Neural crest cell (in vitro differentiated cells): ENCODE data around the gene C14orf180. TPM values are rescaled to one million over a fixed set of nuclear protein-coding genes. Genes with fewer than 3 reads are reported as not detected.
"Not testable (repeated sequence)": the region's sequence is repeated elsewhere in the genome, so short reads cannot be mapped to it uniquely, and the experiment has no call there.

Source experiments
- DNase-seq: peaks from one replicate; pipeline ENCODE4 v3.0.0; 2021; ENCODE audit warnings: low read depth, mixed read lengths, low spot score
- H3K27ac Mint-ChIP-seq: one replicate; pipeline ENCODE4 v1.8.0; 2021; ENCODE audit warnings: mild to moderate bottlenecking, mixed read lengths; ENCODE audit not compliant: unreplicated experiment
- H3K27me3 Mint-ChIP-seq: 2 replicates; pipeline ENCODE4 v1.8.0; 2021; ENCODE audit warnings: low read depth, mild to moderate bottlenecking, mixed read lengths
- H3K36me3 Mint-ChIP-seq: 2 replicates; pipeline ENCODE4 v1.8.0; 2021; ENCODE audit warnings: low read depth, mild to moderate bottlenecking, mixed read lengths
- H3K4me1 Mint-ChIP-seq: 2 replicates; pipeline ENCODE4 v1.8.0; 2021; ENCODE audit warnings: mixed read lengths
- H3K4me3 Mint-ChIP-seq: one replicate; pipeline ENCODE4 v1.8.0; 2021; ENCODE audit warnings: mild to moderate bottlenecking, mixed read lengths
- H3K9me3 Mint-ChIP-seq: 2 replicates; pipeline ENCODE4 v1.8.0; 2021; ENCODE audit warnings: mixed read lengths
- CTCF ChIP-seq: fragments of 200-600 bp; sonication (generic); conservative IDR thresholded peaks from 2 replicates; pipeline ENCODE4 v1.5.0; 2021; ENCODE audit warnings: antibody characterized with exemption, mild to moderate bottlenecking
- total RNA-seq: library from RNA; stranded (reverse); gene quantifications from 2 replicates; pipeline ENCODE4 v1.2.1, GENCODE V29; 2021

C14orf180 gene
- total RNA-seq, 1 donor from 2014 or later: not detected

DNA sequence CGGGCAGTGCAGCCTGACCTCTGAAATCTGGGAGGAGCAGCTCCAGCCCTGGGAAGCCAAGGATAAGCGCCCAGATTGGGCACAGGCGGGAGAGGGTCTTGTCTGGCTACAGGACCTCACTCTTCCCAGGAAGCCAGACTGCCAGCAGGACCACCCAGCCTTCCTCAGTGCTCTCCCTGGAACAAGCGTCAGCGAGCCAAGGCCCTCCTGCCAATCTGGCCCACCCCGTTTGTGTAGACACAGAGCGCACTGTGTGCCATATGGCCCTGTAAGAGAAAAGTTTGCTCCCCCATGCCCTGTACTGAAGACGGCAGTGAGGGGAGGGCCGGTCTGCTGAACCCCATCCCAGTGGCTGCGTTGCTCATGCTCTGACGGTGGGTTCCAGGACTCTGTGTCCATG, 1.2 kb upstream of the C14orf180 start:
- no peaks in the 10 kb centered on the region for H3K9me3 Mint-ChIP-seq
- H3K27ac Mint-ChIP-seq: no peak overlapping the region
- no peak for TF ChIP-seq CTCF
- DNase-seq: no peak
- H3K4me3 Mint-ChIP-seq: no peak overlapping the region
- no peaks in the 10 kb centered on the region for H3K27me3 Mint-ChIP-seq
- no peaks in the 10 kb centered on the region for H3K36me3 Mint-ChIP-seq
- H3K4me1 Mint-ChIP-seq: peaks cover 15% of the 10 kb centered on the region

- not testable (repeated sequence) for H3K36me3 Mint-ChIP-seq, H3K27ac Mint-ChIP-seq, H3K27me3 Mint-ChIP-seq, H3K9me3 Mint-ChIP-seq, H3K4me3 Mint-ChIP-seq, DNase-seq
- H3K4me1 Mint-ChIP-seq: peaks cover 12% of the 10 kb centered on the region
These were observed 375 bp downstream of the C14orf180 start for GRCh38 chr14:104579939-104580338.

GRCh38 chr14:104580961-104581360, 1.4 kb downstream of the C14orf180 start:
- Mint-ChIP-seq H3K36me3 (no peaks in the 10 kb centered on the region), H3K4me1 (peaks cover 11% of the 10 kb centered on the region), H3K9me3 (no peaks in the 10 kb centered on the region), H3K4me3 (no peak overlapping the region), H3K27ac (no peak overlapping the region), H3K27me3 (no peaks in the 10 kb centered on the region)
- no peak for TF ChIP-seq CTCF
- no peak for DNase-seq

DNA sequence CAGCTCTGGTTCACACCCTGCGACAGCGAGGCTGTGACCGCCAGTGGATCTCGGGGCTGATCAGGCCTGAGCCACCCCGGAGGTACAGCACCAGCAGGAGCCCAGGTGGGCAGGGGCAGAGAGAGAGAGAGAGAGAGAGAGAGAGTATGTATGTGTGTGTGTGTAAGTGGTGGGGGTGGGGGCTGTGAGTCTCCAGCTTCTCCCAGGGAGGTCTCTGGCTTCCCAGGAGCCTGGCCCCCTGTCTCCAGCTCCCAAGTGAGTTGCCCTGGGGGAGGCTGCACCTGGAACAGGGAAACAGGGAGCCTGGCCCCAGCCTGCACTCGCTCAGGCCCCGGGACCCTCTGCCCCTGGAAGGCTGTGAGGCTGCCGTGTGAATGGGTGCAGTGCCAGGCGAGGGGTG, 2.0 kb downstream of the C14orf180 start:
- H3K27ac Mint-ChIP-seq: no peak overlapping the region
- H3K9me3 Mint-ChIP-seq: no peaks in the 10 kb centered on the region
- no peak overlapping the region for H3K4me3 Mint-ChIP-seq
- TF ChIP-seq CTCF: no peak
- no peaks in the 10 kb centered on the region for H3K36me3 Mint-ChIP-seq
- H3K27me3 Mint-ChIP-seq: no peaks in the 10 kb centered on the region
- H3K4me1 Mint-ChIP-seq: peaks cover 12% of the 10 kb centered on the region
- no peak for DNase-seq

DNA sequence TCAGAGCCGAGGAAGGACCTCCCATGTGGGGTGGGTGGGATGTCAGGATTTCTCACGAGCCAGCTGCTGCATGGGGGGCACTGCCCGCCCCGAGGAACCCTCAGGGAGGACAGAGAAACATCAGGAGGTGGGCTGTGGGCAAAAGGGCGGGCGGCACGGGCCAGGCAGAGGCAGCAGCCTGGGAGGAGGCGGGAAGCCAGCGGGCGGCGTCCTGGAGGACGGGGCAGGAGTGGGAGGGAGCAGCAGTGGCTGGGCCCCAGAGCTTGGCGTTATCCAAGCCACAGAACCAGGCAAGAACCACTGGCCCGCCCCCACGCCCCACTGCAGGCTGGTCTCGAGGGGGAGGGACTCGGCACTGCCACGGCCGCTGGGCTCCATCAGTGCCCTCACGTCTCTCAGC, 2.4 kb downstream of the C14orf180 start:
- Mint-ChIP-seq H3K9me3 (no peaks in the 10 kb centered on the region), H3K27ac (no peak overlapping the region), H3K36me3 (no peaks in the 10 kb centered on the region), H3K4me1 (peaks cover 12% of the 10 kb centered on the region), H3K4me3 (no peak overlapping the region), H3K27me3 (no peaks in the 10 kb centered on the region)
- no peak for TF ChIP-seq CTCF
- DNase-seq: no peak

DNA sequence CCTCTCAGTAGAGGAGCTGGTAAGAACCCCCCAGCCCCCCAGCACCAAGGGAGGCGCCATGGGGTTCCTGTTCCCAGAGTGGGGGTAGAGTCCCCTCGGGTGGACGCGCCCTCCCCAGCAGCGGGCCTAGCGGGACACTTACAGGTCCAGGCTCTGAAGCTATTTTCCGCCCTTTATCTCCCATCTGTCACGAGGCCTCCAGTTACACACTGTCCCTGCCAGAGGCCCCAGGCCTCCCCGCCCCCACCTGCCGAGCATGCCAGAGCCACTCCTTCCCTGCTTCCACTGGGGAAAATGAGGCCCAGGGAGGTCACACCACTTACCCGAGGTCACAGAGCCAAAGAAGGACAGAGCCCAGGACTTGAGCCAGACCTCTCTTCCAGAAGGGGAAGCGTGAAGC, 3.1 kb downstream of the C14orf180 start:
- Mint-ChIP-seq H3K27me3 (no peaks in the 10 kb centered on the region), H3K36me3 (no peaks in the 10 kb centered on the region), H3K4me1 (peaks cover 12% of the 10 kb centered on the region), H3K9me3 (no peaks in the 10 kb centered on the region), H3K4me3 (no peak overlapping the region), H3K27ac (no peak overlapping the region)
- no peak for TF ChIP-seq CTCF
- DNase-seq: no peak
